Breast epithelium (tissue), 3 donors: ENCODE data around the gene PHB1.

Source experiments
- CTCF ChIP-seq, 3 donors: fragments of 450-650 bp; IDR thresholded peaks; one replicate each; pipeline ENCODE4 v1.5.1; 2016 to 2017; ENCODE audit warnings: antibody characterized with exemption in 3 of 3, mild to moderate bottlenecking in 3 of 3, moderate library complexity in 3 of 3
- POLR2A ChIP-seq: fragments of 450-650 bp; IDR thresholded peaks from one replicate; pipeline ENCODE4 v1.6.1; 2016; ENCODE audit warnings: antibody characterized with exemption, mild to moderate bottlenecking, moderate library complexity

DNA sequence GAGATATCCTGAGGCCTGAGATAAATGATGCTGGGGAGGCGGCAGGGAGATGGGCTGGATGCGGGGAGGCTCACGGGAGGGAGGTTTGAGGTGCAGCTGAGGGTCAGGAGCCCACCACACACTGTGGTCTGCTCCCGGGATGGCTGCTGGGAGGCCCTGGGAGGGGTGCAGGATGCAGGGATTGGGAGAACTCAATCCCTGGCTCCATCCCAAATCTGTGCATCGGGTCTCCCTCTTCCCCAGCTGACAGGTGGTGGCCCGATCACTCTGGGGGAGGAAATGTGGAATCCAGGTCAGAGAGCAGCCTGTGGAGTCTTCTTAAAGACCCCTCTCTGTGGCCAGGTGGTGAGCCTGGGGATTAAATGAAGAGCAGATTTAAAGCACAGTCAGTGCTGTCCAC is 12.0 kb downstream of the PHB1 start:
- TF ChIP-seq CTCF (IDR thresholded peaks at IDR 0.05) = no peak
- no peak for TF ChIP-seq POLR2A
